Thymus (tissue), 11 donors: ENCODE data around the gene ENPP3. TPM values are rescaled to one million over a fixed set of nuclear protein-coding genes. Genes with fewer than 3 reads are reported as not detected.

Experiments used
- DNase-seq, 9 donors: peaks; one replicate each; pipeline ENCODE4 v3.0.0-alpha.2; 2013; ENCODE audit warnings: low spot score in 9 of 9, low read depth in 6 of 9, missing footprints in 1 of 9
- H3K27ac ChIP-seq, 2 donors: one replicate each; pipeline ENCODE4 v1.5.1; 2013; ENCODE audit warnings: control low read depth in 1 of 2, low read depth in 1 of 2, low read length in 1 of 2, mild to moderate bottlenecking in 1 of 2, moderate library complexity in 1 of 2
- H3K27me3 ChIP-seq, 2 donors: one replicate each; pipeline ENCODE4 v1.5.1; 2013; ENCODE audit warnings: low read length in 1 of 2; ENCODE audit not compliant: control insufficient read depth in 2 of 2, insufficient read depth in 1 of 2
- H3K36me3 ChIP-seq, 2 donors: one replicate each; pipeline ENCODE4 v1.5.1; 2013; ENCODE audit warnings: low read length in 1 of 2, mild to moderate bottlenecking in 1 of 2, moderate library complexity in 1 of 2; ENCODE audit not compliant: control insufficient read depth in 2 of 2, insufficient read depth in 2 of 2
- H3K4me1 ChIP-seq, 2 donors: one replicate each; pipeline ENCODE4 v1.5.1; 2013; ENCODE audit warnings: low read length in 2 of 2; ENCODE audit not compliant: control insufficient read depth in 2 of 2, insufficient read depth in 2 of 2
- H3K4me3 ChIP-seq, 2 donors: one replicate each; pipeline ENCODE4 v1.5.1; 2013; ENCODE audit warnings: low read length in 2 of 2, control low read depth in 1 of 2, mild to moderate bottlenecking in 1 of 2
- H3K9me3 ChIP-seq, 2 donors: one replicate each; pipeline ENCODE4 v1.5.1; 2013; ENCODE audit warnings: low read length in 1 of 2, mild to moderate bottlenecking in 1 of 2; ENCODE audit not compliant: control insufficient read depth in 2 of 2, insufficient read depth in 1 of 2
- whole genome bisulfite sequencing: extraction: QIAGEN DNeasy Blood & Tissue Kit; methylation state at CpG from one replicate; pipeline ENCODE4 v1.1.7; 2013; 5-methylcytosine and 5-hydroxymethylcytosine counted together
- polyA plus RNA-seq: library from polyadenylated mRNA; stranded (reverse); fragments of 200-250 nt; gene quantifications from one replicate; pipeline ENCODE4 v1.2.3, GENCODE V29; 2013
- total RNA-seq: library from RNA; stranded (reverse); fragments of 120-200 nt; gene quantifications from one replicate; pipeline ENCODE4 v1.2.4, GENCODE V29; 2013
- donor health status: healthy.

Gene ENPP3
- total and polyA plus RNA-seq, 2 donors: 4.4 to 50.5 TPM

DNA sequence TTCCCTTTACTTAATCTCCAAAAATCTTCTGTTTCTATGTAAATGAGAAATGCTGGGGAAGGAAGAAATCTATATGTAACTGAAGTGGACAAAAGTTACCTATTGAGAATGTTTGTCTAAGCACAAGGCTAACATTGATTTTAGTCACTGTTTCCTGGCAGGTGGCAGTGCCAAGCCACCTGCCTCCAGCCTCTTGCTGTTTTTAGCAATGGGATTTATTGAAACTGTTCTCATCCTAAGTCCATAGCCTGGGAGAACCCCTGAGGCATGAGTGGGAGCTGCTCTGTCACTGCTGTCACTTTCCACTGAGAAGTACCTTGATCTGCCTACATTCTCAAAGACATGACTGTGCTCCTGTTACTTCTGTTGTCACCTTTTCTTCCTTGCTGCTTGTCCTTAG is 14.7 kb downstream of the ENPP3 start:
- no peak overlapping the region for H3K4me3 ChIP-seq
- H3K4me1 ChIP-seq: no peaks in the 10 kb centered on the region
- H3K9me3 ChIP-seq: no peaks in the 10 kb centered on the region
- no peak overlapping the region for H3K27ac ChIP-seq
- no peak for DNase-seq
- no peaks in the 10 kb centered on the region for H3K36me3 ChIP-seq
- H3K27me3 ChIP-seq: no peaks in the 10 kb centered on the region

DNA sequence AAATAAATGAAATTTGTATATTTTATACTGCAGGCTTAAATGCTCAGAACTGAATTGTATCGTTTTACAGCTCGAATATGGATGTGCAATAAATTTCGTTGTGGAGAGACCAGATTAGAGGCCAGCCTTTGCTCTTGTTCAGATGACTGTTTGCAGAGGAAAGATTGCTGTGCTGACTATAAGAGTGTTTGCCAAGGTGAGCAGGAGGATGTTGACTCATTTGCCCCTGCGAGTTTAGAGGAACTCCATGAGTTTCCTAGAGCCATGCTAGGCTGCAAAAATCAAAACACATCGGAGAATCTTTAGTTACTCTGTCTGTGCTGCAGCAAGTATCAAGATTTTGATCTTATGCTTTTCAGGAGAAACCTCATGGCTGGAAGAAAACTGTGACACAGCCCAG is 15.4 kb downstream of the ENPP3 start:
- Histone ChIP-seq H3K4me3 (no peak overlapping the region), H3K36me3 (no peaks in the 10 kb centered on the region), H3K27ac (no peak overlapping the region), H3K4me1 (no peaks in the 10 kb centered on the region), H3K9me3 (no peaks in the 10 kb centered on the region), H3K27me3 (no peaks in the 10 kb centered on the region)
- no peak for DNase-seq
- 88% methylated on average over 5 of the region's 5 CpGs for WGBS

DNA sequence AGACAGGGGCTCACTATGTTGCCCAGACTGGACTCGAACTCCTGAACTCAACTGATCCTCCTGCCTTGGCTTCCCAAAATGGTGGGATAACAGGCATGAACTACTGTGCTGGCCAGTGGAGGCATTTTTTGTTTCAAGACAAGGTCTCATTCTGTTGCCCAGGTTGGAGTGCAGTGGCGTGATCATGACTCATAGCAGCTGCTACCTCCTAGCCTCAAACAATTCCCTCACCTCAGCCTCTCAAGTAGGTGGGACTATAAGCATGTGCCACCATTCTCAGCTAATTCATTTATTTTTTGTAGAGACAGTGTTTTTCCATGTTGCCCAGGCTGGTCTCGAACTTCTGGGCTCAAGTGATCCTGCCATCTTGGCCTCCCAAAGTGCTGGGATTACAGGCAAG is 17.2 kb downstream of the ENPP3 start:
- no peaks in the 10 kb centered on the region for H3K9me3 ChIP-seq
- no peak for DNase-seq
- H3K36me3 ChIP-seq: no peaks in the 10 kb centered on the region
- no peak overlapping the region for H3K4me3 ChIP-seq
- no peaks in the 10 kb centered on the region for H3K27me3 ChIP-seq
- no peak overlapping the region for H3K27ac ChIP-seq
- no peaks in the 10 kb centered on the region for H3K4me1 ChIP-seq
- 91% methylated on average over 3 of the region's 3 CpGs for WGBS

GRCh38 chr6:131655387-131655786 is 18.3 kb downstream of the ENPP3 start:
- Histone ChIP-seq H3K36me3 (no peaks in the 10 kb centered on the region), H3K27me3 (no peaks in the 10 kb centered on the region), H3K27ac (no peak overlapping the region), H3K4me1 (no peaks in the 10 kb centered on the region), H3K4me3 (no peak overlapping the region), H3K9me3 (no peaks in the 10 kb centered on the region)
- WGBS: 96% methylated on average over 3 of the region's 3 CpGs
- no peak for DNase-seq

DNA sequence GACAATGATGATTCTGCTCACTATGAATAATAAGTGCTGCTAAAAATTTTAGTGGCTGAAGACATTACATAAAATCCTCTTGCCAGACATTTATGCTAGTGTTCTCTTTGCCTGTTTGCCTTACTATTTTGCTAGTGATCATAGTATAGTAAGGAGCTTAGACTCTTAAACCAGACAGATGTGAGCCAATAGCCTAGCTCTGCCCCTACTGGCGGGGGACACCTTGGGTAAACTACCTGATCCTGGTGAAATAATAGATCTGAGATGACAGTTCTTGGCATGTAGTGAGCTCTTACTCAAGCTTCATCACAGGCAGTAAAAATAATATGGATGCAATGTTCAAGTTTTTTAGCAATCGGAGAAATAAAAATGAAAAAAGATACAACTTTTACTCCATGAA is 18.8 kb downstream of the ENPP3 start:
- Histone ChIP-seq H3K27me3 (no peaks in the 10 kb centered on the region), H3K4me1 (no peaks in the 10 kb centered on the region), H3K27ac (no peak overlapping the region), H3K36me3 (no peaks in the 10 kb centered on the region), H3K9me3 (no peaks in the 10 kb centered on the region), H3K4me3 (no peak overlapping the region)
- 93% methylated on average over 2 of the region's 2 CpGs for whole genome bisulfite sequencing
- no peak for DNase-seq

DNA sequence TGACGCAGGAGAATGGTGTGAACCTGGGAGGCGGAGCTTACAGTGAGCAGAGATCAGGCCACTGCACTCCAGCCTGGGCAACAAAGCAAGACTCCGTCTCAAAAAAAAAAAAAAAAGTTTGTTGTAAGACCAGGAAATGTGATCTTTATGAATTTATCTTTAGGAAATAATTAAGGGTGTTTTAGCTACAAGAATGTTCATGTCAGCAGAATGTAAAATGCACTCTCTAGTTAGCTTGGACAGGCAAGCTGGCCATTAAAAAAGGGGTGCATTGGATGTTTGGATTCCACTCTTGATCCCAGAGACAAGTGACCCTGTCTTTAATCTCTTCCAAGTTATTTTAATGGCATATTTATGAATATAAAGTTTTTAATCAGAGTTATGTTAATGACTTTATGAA is 19.6 kb downstream of the ENPP3 start:
- Histone ChIP-seq H3K4me1 (no peaks in the 10 kb centered on the region), H3K36me3 (no peaks in the 10 kb centered on the region), H3K27ac (no peak overlapping the region), H3K9me3 (no peaks in the 10 kb centered on the region), H3K27me3 (no peaks in the 10 kb centered on the region), H3K4me3 (no peak overlapping the region)
- WGBS: 97% methylated on average over 3 of the region's 3 CpGs
- DNase-seq: no peak

DNA sequence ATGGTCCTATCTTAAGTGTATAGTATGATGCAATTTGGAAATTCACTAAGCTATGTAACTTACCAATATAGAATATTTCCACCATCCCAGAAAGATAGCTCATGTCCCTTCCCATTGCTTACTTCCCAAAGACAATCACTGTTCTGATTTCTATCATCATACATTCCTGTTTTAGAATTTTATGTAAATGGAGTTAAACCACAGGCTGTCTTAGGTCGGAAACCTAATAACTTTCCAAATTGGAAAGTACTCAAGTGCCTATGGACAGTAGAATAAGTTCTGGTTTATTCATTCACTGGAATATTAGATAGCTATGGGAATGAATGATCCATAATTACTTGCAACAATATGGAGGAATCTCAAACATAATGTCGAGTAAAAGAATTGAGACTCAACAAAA is 20.1 kb downstream of the ENPP3 start:
- DNase-seq: no peak
- no peaks in the 10 kb centered on the region for H3K9me3 ChIP-seq
- H3K27me3 ChIP-seq: no peaks in the 10 kb centered on the region
- no peak overlapping the region for H3K27ac ChIP-seq
- H3K4me3 ChIP-seq: no peak overlapping the region
- no peaks in the 10 kb centered on the region for H3K4me1 ChIP-seq
- H3K36me3 ChIP-seq: no peaks in the 10 kb centered on the region
- 97% methylated on average over 2 of the region's 2 CpGs for WGBS

DNA sequence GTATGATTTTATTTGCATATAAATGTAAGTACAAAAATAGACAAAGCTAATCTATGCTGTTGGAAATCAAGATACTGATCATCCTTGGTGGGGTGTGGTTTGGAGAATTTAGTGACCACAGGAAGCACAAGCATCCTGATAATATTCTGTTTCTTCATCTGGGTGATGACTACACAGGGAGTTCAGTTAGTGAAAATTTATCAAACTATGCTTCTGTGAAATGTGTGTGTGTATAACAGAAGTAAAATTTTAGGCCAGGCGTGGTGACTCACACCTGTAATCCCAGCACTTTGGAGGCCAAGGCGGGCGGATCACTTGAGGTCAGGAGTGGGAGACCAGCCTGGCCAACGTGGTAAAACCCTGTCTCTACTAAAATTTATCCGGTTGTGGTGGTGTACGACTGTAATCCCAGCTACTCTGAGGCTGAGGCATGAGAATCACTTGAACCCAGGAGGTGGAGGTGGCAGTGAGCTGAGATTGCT is 20.6 kb downstream of the ENPP3 start:
- WGBS: 81% methylated on average over 6 of the region's 6 CpGs
- H3K27me3 ChIP-seq: no peaks in the 10 kb centered on the region
- no peak for DNase-seq
- no peak overlapping the region for H3K4me3 ChIP-seq
- no peaks in the 10 kb centered on the region for H3K4me1 ChIP-seq
- H3K27ac ChIP-seq: no peak overlapping the region
- H3K9me3 ChIP-seq: no peaks in the 10 kb centered on the region
- H3K36me3 ChIP-seq: no peaks in the 10 kb centered on the region

- DNase-seq: no peak
- 97% methylated on average over 3 of the region's 3 CpGs for WGBS
- Histone ChIP-seq H3K4me3 (no peak overlapping the region), H3K27me3 (no peaks in the 10 kb centered on the region), H3K4me1 (no peaks in the 10 kb centered on the region), H3K27ac (no peak overlapping the region), H3K36me3 (no peaks in the 10 kb centered on the region), H3K9me3 (no peaks in the 10 kb centered on the region)
Observed at GRCh38 chr6:131658287-131658686, 21.2 kb downstream of the ENPP3 start.

DNA sequence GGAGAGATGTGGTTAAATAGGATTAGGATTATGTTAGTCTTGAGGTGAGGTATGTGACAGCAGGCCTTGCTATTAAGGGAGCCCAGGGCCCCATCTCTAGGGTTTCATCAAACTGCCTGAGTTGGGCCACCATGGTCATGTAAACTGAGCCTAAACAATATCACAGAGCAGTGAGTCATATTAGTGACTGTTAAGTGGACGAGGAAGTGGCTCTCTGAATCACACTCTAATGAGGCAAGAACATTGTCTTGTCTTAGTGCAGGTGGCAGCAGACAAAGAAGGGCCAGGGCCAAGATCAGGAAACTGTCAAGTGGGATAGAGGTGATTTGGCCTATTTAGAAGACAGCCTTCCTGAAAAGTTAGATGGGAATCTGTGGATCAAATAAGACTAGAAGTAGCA is 23.1 kb downstream of the ENPP3 start:
- WGBS: 89% methylated on average over 1 of the region's 1 CpG
- no peaks in the 10 kb centered on the region for H3K4me1 ChIP-seq
- no peak overlapping the region for H3K27ac ChIP-seq
- no peak for DNase-seq
- H3K4me3 ChIP-seq: no peak overlapping the region
- H3K36me3 ChIP-seq: no peaks in the 10 kb centered on the region
- H3K9me3 ChIP-seq: no peaks in the 10 kb centered on the region
- no peaks in the 10 kb centered on the region for H3K27me3 ChIP-seq
